Ascending aorta (tissue), 2 donors: ENCODE results near the gene PLEKHM2. TPM values are rescaled to one million over a fixed set of nuclear protein-coding genes. Genes with fewer than 3 reads are reported as not detected.

ENCODE experiments used
- DNase-seq, 2 donors: peaks; one replicate each; pipeline ENCODE4 v3.0.0-alpha.2; 2019; ENCODE audit warnings: low spot score in 2 of 2
- H3K27ac ChIP-seq, 2 donors: fragments of 200-600 bp; sonication (generic); one replicate each; pipeline ENCODE4 v1.5.1; 2016 to 2017; ENCODE audit warnings: mild to moderate bottlenecking in 1 of 2
- H3K27me3 ChIP-seq: fragments of 200-600 bp; sonication (generic); one replicate; pipeline ENCODE4 v1.5.1; 2017
- H3K36me3 ChIP-seq, 2 donors: fragments of 200-600 bp; sonication (generic); one replicate each; pipeline ENCODE4 v1.5.1; 2016
- H3K4me1 ChIP-seq, 2 donors: fragments of 200-600 bp; sonication (generic); one replicate each; pipeline ENCODE4 v1.5.1; 2016 to 2017; ENCODE audit warnings: mild to moderate bottlenecking in 1 of 2
- H3K4me3 ChIP-seq, 2 donors: fragments of 200-600 bp; sonication (generic); one replicate each; pipeline ENCODE4 v1.5.1; 2016 to 2017; ENCODE audit warnings: mild to moderate bottlenecking in 1 of 2
- H3K9me3 ChIP-seq, 2 donors: fragments of 200-600 bp; sonication (generic); one replicate each; pipeline ENCODE4 v1.5.1; 2016
- CTCF ChIP-seq, 3 experiments: fragments of 200-600 bp in 2 of 3; fragments of 450-650 bp in 1 of 3; sonication (generic) in 2 of 3; IDR thresholded peaks; one replicate each; pipeline ENCODE4 v1.5.1; 2016 to 2019; ENCODE audit warnings: antibody characterized with exemption in 3 of 3, mild to moderate bottlenecking in 1 of 3, moderate library complexity in 1 of 3
- intact Hi-C: fragments of 100-400 bp; cut with DNase I; formaldehyde crosslinking; loops from one replicate; pipeline ENCODE4 v1.15.1; 2023
- total RNA-seq: library from RNA; depleted of rRNA; stranded (reverse); fragments of >200 nt; gene quantifications from one replicate; pipeline ENCODE4 v1.1.0, GENCODE V29; 2016

PLEKHM2 gene
- total RNA-seq, 1 donor from 2014 or later = 129 TPM

DNA sequence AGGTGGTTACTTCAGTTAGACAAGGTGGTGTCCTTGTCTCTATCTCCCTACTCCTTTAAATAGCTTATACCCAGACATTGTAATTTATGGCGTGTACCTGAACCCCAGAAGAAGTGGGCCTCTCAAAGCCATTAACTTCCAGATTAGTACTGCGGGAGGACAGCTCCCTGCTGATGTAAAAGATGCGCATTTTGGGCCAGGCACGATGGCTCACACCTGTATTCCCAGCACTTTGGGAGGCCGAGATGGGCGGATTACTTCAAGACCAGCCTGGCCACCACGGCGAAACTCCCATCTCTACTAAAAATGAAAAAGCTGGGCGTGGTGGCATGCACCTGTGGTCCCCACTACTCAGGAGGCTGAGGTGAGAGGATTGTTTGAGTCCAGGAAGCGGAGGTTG, 15.0 kb upstream of the PLEKHM2 start:
- H3K27me3 ChIP-seq = no peaks in the 10 kb centered on the region
- H3K27ac ChIP-seq = no peak overlapping the region
- no peak for TF ChIP-seq CTCF (IDR thresholded peaks at IDR 0.05)
- no peaks in the 10 kb centered on the region for H3K9me3 ChIP-seq
- intact Hi-C loops = no loop called here
- H3K4me1 ChIP-seq = no peaks in the 10 kb centered on the region
- H3K36me3 ChIP-seq = no peaks in the 10 kb centered on the region
- H3K4me3 ChIP-seq = no peak overlapping the region
- peak in 1 of 2 donors; percentile 25 for DNase-seq

- DNase-seq = peak in 1 of 2 donors; percentile 31
- Histone ChIP-seq H3K27me3 (no peaks in the 10 kb centered on the region), H3K9me3 (no peaks in the 10 kb centered on the region), H3K36me3 (no peaks in the 10 kb centered on the region), H3K4me3 (no peak overlapping the region), H3K4me1 (no peaks in the 10 kb centered on the region), H3K27ac (no peak overlapping the region)
- TF ChIP-seq CTCF (IDR thresholded peaks at IDR 0.05) = no peak
- intact Hi-C loops = no loop called here
Measured at GRCh38 chr1:15669864-15670263, 14.3 kb upstream of the PLEKHM2 start.

DNA sequence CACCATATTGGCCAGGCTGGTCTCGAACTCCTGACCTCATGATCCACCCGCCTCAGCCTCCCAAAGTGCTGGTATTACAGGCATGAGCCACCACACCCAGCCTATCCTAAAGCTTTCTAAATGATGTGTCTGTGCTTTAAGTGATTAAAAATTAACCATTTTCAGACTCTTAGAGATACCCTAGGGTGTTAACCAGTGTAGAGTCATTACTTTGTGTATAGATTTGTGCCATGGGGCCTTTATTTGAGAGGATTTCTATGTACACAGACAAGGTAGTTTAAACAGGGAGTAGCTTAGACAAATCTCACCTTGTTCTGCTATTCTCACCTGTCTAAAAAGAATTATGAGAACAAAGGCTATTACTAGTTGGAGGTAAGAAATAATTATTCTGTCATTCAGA, 12.7 kb upstream of the PLEKHM2 start:
- Histone ChIP-seq H3K9me3 (no peaks in the 10 kb centered on the region), H3K36me3 (no peaks in the 10 kb centered on the region), H3K27ac (no peak overlapping the region), H3K4me1 (no peaks in the 10 kb centered on the region), H3K4me3 (no peak overlapping the region), H3K27me3 (no peaks in the 10 kb centered on the region)
- DNase-seq = no peak
- intact Hi-C loops = no loop called here
- TF ChIP-seq CTCF (IDR thresholded peaks at IDR 0.05) = no peak

DNA sequence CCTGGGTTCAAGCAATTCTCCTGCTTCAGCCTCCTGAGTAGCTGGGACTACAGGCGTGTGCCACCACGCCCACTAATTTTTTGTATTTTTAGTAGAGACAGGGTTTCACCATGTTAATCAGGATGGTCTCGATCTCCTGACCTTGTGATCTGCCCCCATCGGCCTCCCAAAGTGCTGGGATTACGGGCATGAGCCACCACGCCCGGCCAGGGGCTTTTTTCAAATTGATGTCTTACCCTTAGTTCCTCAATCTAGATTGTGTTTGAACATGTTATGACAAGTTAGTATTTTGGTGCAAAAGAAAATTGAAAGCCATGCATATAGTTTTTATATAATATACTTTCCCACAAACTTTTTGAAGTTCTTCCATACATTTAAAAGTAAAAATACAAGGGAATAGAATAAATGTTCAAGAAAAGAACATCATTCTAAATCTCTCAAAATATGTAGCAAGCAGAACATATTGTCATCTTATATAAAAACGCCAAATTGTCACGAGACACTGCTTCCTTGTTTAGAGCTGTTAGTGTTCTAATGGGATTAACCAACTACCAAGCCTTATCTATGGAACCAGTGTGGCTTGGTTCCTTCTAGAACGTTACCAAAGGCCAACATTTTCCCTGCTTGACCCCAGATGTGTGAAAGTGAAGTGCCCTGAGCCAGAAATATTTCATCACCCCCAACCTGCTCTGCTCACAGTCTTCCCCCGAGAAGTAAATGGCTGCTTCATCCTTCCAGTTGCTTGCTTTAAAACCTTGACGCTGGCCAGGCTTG, 9.5 kb upstream of the PLEKHM2 start:
- H3K4me1 ChIP-seq = no peaks in the 10 kb centered on the region
- H3K27ac ChIP-seq = no peak overlapping the region

GRCh38 chr1:15676010-15676409, 8.1 kb upstream of the PLEKHM2 start:
- Histone ChIP-seq H3K4me1 (peaks cover 0 to 3% of the 10 kb centered on the region in 2 donors), H3K36me3 (no peaks in the 10 kb centered on the region), H3K27me3 (no peaks in the 10 kb centered on the region), H3K4me3 (no peak overlapping the region), H3K27ac (no peak overlapping the region), H3K9me3 (no peaks in the 10 kb centered on the region)
- DNase-seq = peak in 1 of 2 donors; percentile 63
- TF ChIP-seq CTCF (IDR thresholded peaks at IDR 0.05) = no peak
- intact Hi-C loops = no loop called here

More for the DNA sequence above, 9.5 kb upstream of the PLEKHM2 start:
- intact Hi-C loops = no loop called here
- Histone ChIP-seq H3K9me3 (no peaks in the 10 kb centered on the region), H3K36me3 (no peaks in the 10 kb centered on the region), H3K27me3 (no peaks in the 10 kb centered on the region), H3K4me3 (no peak overlapping the region)
- no peak for TF ChIP-seq CTCF (IDR thresholded peaks at IDR 0.05)
- DNase-seq = peak in 1 of 2 donors; percentile 38
